Pons (tissue), 1 donor: ENCODE measurements around the gene SPATA33.

Source experiments
- DNase-seq: peaks from one replicate; pipeline ENCODE4 v3.0.0-alpha.2; 2016; ENCODE audit warnings: low spot score

The SPATA33 gene

GRCh38 chr16:89709716-89710432 lies 52.2 kb downstream of the SPATA33 start:
- no peak for DNase-seq

- DNase-seq = no peak
Observed at GRCh38 chr16:89710709-89711564, 53.3 kb downstream of the SPATA33 start.

GRCh38 chr16:89711601-89712273 lies 54.1 kb downstream of the SPATA33 start:
- no peak for DNase-seq

GRCh38 chr16:89712274-89712781 lies 54.7 kb downstream of the SPATA33 start:
- DNase-seq = no peak

- DNase-seq = no peak
Observed at GRCh38 chr16:89716493-89716892, 58.9 kb downstream of the SPATA33 start.

DNA sequence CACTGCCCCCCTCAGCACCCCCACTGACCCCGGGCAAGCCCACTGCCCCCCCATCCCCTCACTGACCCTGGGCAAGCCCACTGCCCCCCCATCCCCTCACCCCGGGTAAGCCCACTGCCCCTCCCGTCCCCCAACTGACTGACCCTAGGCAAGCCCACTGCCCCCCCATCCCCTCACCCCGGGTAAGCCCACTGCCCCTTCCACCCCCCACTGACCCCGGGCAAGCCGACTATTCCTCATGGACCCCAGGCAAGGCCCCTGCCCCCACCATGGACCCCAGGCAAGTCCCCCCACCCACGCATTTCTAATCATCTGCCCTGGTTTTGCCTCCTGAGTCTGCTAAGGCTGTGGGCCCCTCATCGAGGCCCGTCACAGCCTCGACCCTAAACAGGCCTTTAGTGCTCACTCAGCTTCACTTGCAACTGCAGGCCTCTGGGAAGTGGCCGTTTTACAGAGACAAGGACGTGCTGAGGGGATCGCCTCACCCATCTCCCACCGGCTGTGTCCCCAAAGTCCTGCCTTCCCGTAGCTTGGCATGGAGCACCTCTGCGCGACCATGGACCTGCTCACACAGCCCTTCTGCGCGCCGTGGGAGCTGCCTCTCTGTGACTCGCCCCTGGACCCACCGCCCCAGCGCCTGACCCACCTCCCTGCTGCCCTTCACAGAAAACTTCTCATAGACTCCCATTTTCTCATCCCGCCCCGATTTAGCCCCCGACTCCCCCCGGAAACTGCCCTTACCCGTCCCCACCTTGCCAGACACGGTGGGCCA lies 59.5 kb downstream of the SPATA33 start:
- DNase-seq = no peak

- no peak for DNase-seq
Observed at GRCh38 chr16:89717688-89718505, 60.3 kb downstream of the SPATA33 start.
